ENCODE measurements around the gene CITED2. TPM values are rescaled to one million over a fixed set of nuclear protein-coding genes. Genes with fewer than 3 reads are reported as not detected.

Gene CITED2
- total RNA-seq, 1 donor from 2014 or later: 10.3 TPM

DNA sequence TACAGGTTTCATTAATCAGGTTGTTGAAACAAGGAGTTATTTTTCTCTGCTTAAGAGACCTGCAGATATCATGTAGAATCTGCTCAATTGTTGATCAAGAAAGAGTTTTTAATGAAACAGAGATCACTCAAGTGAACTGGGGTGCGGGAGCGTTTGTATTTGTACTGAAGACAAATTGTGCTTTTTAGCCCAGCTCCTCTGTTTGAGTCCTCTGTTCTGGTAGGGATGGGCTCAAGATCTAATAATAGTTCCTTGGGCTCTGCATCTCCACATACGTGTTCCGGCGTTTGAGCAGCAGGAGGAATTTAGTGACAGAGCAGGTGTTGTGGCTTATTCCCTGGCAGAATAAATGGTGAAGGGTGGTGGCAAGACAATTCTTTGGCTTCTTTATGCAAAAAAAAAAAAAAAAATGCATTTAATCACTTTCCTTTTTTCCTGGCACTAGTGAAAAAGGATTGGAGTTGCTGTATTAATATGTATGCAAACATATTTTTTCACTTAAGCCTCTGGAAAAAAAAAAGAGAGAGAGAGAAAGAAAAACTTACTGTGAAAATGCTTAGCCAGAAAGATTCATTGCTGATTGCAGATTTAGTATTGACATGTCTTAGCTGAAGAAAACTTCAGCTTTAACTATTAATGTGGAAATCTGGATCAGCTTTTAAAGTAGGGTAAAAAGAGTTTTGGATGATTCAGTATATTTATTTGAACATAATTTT lies 4.0 kb downstream of the CITED2 start:
- DNase-seq (ENCODE audit: low read depth) (no peak), FAIRE-seq (no peak)
- H3K27me3 ChIP-seq (ENCODE audit: control insufficient read depth, insufficient read depth, low read length): no peaks in the 10 kb centered on the region
- H3K4me3 ChIP-seq (ENCODE audit: low read depth, low read length): no peak overlapping the region
- no peak for TF ChIP-seq CTCF (IDR thresholded peaks at IDR 0.05; ENCODE audit: insufficient read depth, low read length, severe bottlenecking)
- H3K36me3 ChIP-seq (ENCODE audit: control insufficient read depth, insufficient read depth, low read length): peaks cover 2% of the 10 kb centered on the region

- no peak overlapping the region for H3K4me3 ChIP-seq (ENCODE audit: low read depth, low read length)
- H3K36me3 ChIP-seq (ENCODE audit: control insufficient read depth, insufficient read depth, low read length): peaks cover 2% of the 10 kb centered on the region
- TF ChIP-seq CTCF (IDR thresholded peaks at IDR 0.05; ENCODE audit: insufficient read depth, low read length, severe bottlenecking): peak; percentile 52
- FAIRE-seq (no peak), DNase-seq (ENCODE audit: low read depth) (peak; percentile 44)
- no peaks in the 10 kb centered on the region for H3K27me3 ChIP-seq (ENCODE audit: control insufficient read depth, insufficient read depth, low read length)
These were observed 4.7 kb downstream of the CITED2 start for GRCh38 chr6:139369568-139370282.

DNA sequence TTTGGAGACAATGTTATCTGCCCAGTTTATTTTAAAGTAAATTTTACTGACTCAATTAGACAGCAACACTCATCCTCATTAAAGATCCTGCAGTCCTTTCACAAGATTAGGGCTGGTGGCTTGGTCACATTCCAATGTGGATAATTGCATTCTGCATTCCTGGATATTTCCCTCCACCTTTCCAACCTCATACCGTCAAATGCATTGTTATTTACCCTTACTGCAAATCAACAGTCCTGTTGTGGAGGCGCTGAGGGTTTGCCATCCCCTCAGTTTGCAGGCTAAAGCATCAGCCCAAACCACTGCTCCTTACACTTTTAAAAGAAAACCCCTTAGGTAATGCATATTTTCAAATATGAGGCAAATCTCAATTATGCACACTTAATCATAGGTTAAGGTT lies 5.4 kb downstream of the CITED2 start:
- FAIRE-seq: no peak
- Histone ChIP-seq H3K36me3 (ENCODE audit: control insufficient read depth, insufficient read depth, low read length) (peaks cover 2% of the 10 kb centered on the region), H3K4me3 (ENCODE audit: low read depth, low read length) (no peak overlapping the region), H3K27me3 (ENCODE audit: control insufficient read depth, insufficient read depth, low read length) (no peaks in the 10 kb centered on the region)
- no peak for TF ChIP-seq CTCF (IDR thresholded peaks at IDR 0.05; ENCODE audit: insufficient read depth, low read length, severe bottlenecking)
- no peak for DNase-seq (ENCODE audit: low read depth)

DNA sequence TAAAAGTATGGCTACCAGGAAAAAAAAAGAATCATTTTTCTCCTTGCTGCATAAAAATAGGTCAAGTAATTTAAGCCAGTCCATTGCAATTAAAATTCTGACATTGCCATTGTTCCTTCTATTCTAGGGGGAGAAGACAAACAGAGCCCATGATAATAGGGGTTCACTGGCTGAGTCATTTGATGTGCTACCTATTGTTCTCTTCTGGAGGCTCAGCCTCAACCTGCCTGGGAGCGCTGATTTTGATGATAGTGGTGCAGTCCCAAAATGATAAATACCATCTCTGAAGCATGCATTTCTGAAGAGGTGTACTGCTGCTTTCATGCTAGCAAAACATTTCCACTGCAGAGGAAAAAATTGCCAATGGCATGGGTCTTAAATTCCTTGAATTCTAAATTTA lies 5.8 kb downstream of the CITED2 start:
- FAIRE-seq: no peak
- Histone ChIP-seq H3K27me3 (ENCODE audit: control insufficient read depth, insufficient read depth, low read length) (no peaks in the 10 kb centered on the region), H3K36me3 (ENCODE audit: control insufficient read depth, insufficient read depth, low read length) (peaks cover 2% of the 10 kb centered on the region), H3K4me3 (ENCODE audit: low read depth, low read length) (no peak overlapping the region)
- TF ChIP-seq CTCF (IDR thresholded peaks at IDR 0.05; ENCODE audit: insufficient read depth, low read length, severe bottlenecking): no peak
- DNase-seq (ENCODE audit: low read depth): no peak

GRCh38 chr6:139367810-139368351 lies 6.6 kb downstream of the CITED2 start:
- DNase-seq (ENCODE audit: low read depth) (no peak), FAIRE-seq (no peak)
- Histone ChIP-seq H3K4me3 (ENCODE audit: low read depth, low read length) (no peak overlapping the region), H3K36me3 (ENCODE audit: control insufficient read depth, insufficient read depth, low read length) (no peaks in the 10 kb centered on the region), H3K27me3 (ENCODE audit: control insufficient read depth, insufficient read depth, low read length) (no peaks in the 10 kb centered on the region)
- TF ChIP-seq CTCF (IDR thresholded peaks at IDR 0.05; ENCODE audit: insufficient read depth, low read length, severe bottlenecking): no peak

Measured in bronchial epithelial cell (primary cell).